GM19395 (cell line): ENCODE measurements around the gene GTPBP1.

ENCODE experiments used
- ATAC-seq: cut with Tn5 transposase; IDR thresholded peaks from one replicate; pipeline ENCODE4 v1.9.1; 2021; ENCODE audit warnings: mild to moderate bottlenecking, moderate library complexity; ENCODE audit not compliant: unreplicated experiment

GTPBP1 gene

GRCh38 chr22:38724926-38725571 lies 19.3 kb downstream of the GTPBP1 start:
- no peak for ATAC-seq

GRCh38 chr22:38725900-38726655 lies 20.3 kb downstream of the GTPBP1 start:
- ATAC-seq: no peak

DNA sequence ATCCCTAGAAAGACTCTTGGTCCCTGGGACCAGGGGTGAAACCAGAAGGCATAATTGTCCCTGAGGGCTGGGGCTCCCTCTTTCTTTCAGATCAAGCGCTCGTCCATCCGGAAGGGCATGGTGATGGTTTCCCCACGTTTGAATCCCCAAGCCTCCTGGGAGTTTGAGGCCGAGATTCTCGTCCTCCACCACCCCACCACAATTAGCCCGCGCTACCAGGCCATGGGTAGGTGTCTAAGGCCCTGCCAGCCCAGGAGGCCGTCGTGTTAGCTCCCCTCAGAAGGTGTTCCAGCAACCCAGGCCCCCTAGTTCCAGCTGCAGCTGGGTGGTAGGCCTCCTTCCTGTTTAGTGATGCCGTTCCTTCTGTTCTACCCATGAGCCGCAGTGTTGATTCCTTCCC lies 21.4 kb downstream of the GTPBP1 start:
- no peak for ATAC-seq

- ATAC-seq: no peak
Observed at GRCh38 chr22:38727530-38728451, 22.0 kb downstream of the GTPBP1 start.

- ATAC-seq: no peak
Observed at GRCh38 chr22:38728871-38729796, 23.4 kb downstream of the GTPBP1 start.

DNA sequence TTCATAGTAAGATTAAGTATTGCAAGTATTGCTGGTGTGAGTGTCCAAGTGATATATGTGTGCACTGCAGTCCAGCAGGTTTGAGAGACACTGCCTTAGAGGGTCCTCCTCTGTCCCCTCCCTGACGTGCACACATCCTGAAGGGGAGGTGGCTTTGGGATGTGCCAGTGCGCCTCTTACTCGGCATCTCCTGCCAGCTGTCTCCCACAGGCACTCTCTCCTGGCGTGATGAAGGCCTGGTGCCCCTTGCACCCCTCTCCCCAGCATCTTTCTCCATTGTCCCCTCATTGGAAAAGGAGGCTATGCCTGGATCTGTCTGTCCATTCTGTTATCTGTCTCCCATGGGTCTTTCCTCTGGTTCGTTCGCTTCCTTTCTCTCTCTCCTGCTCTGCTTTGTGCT lies 24.2 kb downstream of the GTPBP1 start:
- ATAC-seq: no peak

GRCh38 chr22:38730411-38730871 lies 24.7 kb downstream of the GTPBP1 start:
- no peak for ATAC-seq

GRCh38 chr22:38731703-38732161 lies 26.0 kb downstream of the GTPBP1 start:
- no peak for ATAC-seq

GRCh38 chr22:38732251-38732815 lies 26.6 kb downstream of the GTPBP1 start:
- no peak for ATAC-seq

DNA sequence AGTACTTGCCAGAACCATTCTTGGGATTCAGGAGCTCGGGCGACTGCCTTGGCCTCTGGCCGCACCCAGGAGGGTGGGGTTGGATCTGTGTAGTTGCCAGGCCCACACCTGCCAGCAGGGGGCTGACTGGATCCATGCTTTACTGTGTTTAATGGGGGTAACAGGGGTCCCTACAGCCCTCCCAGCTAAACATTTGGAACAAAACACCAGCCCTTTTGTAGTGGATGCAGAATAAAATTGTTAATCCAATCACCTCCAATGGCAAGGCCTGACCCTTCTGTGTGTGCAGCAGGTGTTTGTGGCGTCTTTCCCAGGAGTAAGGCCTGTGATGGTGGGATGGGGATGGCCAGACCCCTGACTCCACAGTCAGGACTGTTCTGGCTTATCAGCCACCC lies 27.6 kb downstream of the GTPBP1 start:
- no peak for ATAC-seq

GRCh38 chr22:38733724-38734381 lies 28.1 kb downstream of the GTPBP1 start:
- no peak for ATAC-seq

- ATAC-seq: no peak
Observed at GRCh38 chr22:38734421-38735100, 28.8 kb downstream of the GTPBP1 start.

GRCh38 chr22:38735126-38735464 lies 29.4 kb downstream of the GTPBP1 start:
- ATAC-seq: no peak

DNA sequence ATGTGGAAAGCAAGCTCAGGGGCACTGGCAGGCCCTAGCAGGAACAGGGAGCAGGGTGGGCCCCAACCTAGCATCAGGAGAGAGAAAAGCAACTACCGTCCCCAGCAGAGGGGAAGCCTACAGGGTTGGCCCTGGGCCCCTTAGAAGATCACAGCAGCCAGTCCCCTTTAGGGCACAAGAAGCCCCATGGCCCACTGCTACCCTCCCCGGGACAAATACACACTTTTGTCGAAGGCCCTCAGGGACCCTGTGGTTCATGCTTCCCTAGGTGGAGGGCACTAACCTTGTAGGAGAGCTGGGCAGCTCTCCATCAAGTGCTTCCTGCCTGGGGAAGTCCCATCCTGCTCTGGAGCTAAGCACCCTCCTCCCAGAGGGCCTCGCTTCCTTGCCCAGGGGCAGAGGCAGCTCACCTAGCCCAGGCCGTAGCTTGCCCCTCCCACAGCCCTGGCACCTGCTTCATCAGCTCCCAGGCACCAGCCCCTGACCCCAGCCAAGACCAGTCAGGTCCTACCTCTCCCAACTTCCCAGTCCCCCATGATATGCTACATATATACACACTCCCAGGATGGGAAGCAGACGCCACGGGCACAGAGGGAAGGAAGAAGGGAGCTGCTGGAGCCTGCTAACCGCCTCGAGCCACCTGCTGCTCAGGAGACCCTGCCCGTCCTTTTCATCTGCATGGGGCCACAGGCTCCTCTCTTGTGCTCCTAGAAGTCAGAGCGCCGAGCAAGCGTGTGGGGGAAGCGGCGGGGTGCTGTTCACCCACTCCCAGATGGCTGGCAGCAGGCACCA lies 29.9 kb downstream of the GTPBP1 start:
- ATAC-seq: no peak

DNA sequence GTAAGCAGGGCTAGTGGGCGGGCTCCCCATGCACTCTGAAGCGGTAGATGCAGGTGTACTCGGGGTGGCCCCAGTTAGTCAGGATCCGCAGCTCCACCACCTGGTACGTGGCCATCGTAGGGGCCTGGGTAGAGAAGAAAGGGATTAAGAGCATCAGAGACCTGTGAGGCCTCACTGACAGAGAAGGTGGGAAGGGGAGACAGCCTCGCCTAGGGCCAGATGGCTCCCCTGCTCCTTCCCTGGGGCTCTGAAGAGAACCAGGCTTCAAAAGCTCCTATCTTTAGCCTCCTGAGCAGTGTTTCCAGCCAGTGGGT lies 30.5 kb downstream of the GTPBP1 start:
- no peak for ATAC-seq

GRCh38 chr22:38737302-38738060 lies 31.7 kb downstream of the GTPBP1 start:
- ATAC-seq: no peak

GRCh38 chr22:38738475-38739070 lies 32.8 kb downstream of the GTPBP1 start:
- ATAC-seq: no peak
